ENCODE measurements around the gene GTPBP6.

GTPBP6 gene

DNA sequence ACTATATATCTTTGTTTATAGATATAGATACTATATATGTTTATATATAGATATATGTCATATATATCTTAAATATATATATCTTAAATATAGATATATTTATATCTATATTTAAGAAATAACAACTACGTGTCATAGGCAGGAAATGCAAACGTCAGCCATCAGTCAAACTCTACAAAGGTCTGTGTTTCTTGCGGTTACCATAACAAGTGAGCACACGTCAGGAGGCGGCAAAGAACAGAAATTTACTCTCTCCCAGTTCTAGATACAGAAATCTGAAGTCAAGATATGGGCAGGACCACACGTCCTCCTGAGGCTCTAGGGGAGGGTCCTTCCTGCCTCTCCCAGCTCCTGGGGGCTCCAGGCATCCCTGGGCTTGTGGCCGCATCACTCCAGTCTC lies 30.9 kb downstream of the GTPBP6 start:
- TF ChIP-seq ZFP30 (CRISPR knock-in tag; IDR thresholded peaks at IDR 0.05) (no peak), BACH2 (CRISPR knock-in tag; IDR thresholded peaks at IDR 0.05; ENCODE audit: borderline replicate concordance) (no peak), ESRRG (CRISPR knock-in tag; IDR thresholded peaks at IDR 0.05) (no peak), RARB (CRISPR knock-in tag; IDR thresholded peaks at IDR 0.05) (no peak), CSDC2 (CRISPR knock-in tag; IDR thresholded peaks at IDR 0.05) (no peak), ZNF8 (CRISPR knock-in tag; IDR thresholded peaks at IDR 0.05) (no peak), ZFP3 (CRISPR knock-in tag; IDR thresholded peaks at IDR 0.05) (no peak), TOX (CRISPR knock-in tag; IDR thresholded peaks at IDR 0.05; ENCODE audit: borderline replicate concordance) (no peak), ZC3H10 (CRISPR knock-in tag; IDR thresholded peaks at IDR 0.05) (no peak), PPARA (CRISPR knock-in tag; IDR thresholded peaks at IDR 0.05; ENCODE audit: borderline replicate concordance) (no peak), OSR1 (CRISPR knock-in tag; IDR thresholded peaks at IDR 0.05) (no peak), ISL1 (CRISPR knock-in tag; IDR thresholded peaks at IDR 0.05) (no peak), ZNF565 (CRISPR knock-in tag; conservative IDR thresholded peaks at IDR 0.05; ENCODE audit: low read depth) (no peak)
- TF ChIP-seq, protein P1, sequence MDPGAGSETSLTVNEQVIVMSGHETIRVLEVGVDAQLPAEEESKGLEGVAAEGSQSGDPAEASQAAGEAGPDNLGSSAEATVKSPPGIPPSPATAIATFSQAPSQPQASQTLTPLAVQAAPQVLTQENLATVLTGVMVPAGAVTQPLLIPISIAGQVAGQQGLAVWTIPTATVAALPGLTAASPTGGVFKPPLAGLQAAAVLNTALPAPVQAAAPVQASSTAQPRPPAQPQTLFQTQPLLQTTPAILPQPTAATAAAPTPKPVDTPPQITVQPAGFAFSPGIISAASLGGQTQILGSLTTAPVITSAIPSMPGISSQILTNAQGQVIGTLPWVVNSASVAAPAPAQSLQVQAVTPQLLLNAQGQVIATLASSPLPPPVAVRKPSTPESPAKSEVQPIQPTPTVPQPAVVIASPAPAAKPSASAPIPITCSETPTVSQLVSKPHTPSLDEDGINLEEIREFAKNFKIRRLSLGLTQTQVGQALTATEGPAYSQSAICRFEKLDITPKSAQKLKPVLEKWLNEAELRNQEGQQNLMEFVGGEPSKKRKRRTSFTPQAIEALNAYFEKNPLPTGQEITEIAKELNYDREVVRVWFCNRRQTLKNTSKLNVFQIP (CRISPR knock-in tag; IDR thresholded peaks at IDR 0.05; ENCODE audit: borderline replicate concordance, low read depth): no peak
- TF ChIP-seq, protein P2, sequence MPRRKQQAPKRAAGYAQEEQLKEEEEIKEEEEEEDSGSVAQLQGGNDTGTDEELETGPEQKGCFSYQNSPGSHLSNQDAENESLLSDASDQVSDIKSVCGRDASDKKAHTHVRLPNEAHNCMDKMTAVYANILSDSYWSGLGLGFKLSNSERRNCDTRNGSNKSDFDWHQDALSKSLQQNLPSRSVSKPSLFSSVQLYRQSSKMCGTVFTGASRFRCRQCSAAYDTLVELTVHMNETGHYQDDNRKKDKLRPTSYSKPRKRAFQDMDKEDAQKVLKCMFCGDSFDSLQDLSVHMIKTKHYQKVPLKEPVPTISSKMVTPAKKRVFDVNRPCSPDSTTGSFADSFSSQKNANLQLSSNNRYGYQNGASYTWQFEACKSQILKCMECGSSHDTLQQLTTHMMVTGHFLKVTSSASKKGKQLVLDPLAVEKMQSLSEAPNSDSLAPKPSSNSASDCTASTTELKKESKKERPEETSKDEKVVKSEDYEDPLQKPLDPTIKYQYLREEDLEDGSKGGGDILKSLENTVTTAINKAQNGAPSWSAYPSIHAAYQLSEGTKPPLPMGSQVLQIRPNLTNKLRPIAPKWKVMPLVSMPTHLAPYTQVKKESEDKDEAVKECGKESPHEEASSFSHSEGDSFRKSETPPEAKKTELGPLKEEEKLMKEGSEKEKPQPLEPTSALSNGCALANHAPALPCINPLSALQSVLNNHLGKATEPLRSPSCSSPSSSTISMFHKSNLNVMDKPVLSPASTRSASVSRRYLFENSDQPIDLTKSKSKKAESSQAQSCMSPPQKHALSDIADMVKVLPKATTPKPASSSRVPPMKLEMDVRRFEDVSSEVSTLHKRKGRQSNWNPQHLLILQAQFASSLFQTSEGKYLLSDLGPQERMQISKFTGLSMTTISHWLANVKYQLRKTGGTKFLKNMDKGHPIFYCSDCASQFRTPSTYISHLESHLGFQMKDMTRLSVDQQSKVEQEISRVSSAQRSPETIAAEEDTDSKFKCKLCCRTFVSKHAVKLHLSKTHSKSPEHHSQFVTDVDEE (CRISPR knock-in tag; IDR thresholded peaks at IDR 0.05): no peak
- ATAC-seq: no peak

DNA sequence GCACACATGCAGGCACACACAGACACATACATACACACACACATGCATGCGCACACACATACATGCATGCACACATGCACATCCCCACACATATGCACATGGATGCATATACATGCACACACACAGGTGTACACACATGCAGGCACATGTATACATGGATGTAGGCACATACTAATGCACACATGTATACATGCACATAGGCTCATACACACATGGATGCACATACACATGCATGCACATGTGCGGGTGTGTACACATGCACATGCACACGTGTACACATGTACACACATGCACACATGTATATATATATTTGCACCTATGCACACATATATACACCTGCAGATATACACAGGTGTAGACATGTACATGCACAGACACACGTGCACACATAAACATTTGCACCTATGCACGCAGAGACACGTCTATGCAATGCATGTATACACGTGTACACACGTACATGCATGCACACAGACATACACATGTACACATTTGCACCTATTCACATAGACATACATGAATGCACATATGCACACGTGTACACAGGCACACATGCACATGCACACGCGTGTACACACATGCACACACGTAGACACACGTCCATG lies 33.4 kb downstream of the GTPBP6 start:
- TF ChIP-seq, protein P3, sequence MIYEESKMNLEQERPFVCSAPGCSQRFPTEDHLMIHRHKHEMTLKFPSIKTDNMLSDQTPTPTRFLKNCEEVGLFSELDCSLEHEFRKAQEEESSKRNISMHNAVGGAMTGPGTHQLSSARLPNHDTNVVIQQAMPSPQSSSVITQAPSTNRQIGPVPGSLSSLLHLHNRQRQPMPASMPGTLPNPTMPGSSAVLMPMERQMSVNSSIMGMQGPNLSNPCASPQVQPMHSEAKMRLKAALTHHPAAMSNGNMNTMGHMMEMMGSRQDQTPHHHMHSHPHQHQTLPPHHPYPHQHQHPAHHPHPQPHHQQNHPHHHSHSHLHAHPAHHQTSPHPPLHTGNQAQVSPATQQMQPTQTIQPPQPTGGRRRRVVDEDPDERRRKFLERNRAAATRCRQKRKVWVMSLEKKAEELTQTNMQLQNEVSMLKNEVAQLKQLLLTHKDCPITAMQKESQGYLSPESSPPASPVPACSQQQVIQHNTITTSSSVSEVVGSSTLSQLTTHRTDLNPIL (CRISPR knock-in tag; IDR thresholded peaks at IDR 0.05; ENCODE audit: low read depth): no peak
- TF ChIP-seq GLIS3 (CRISPR knock-in tag; IDR thresholded peaks at IDR 0.05) (no peak), ARNTL (CRISPR knock-in tag; IDR thresholded peaks at IDR 0.05; ENCODE audit: borderline replicate concordance, low read depth) (no peak), ZFP30 (CRISPR knock-in tag; IDR thresholded peaks at IDR 0.05) (no peak), ZC3H10 (CRISPR knock-in tag; IDR thresholded peaks at IDR 0.05) (no peak), ISL1 (CRISPR knock-in tag; IDR thresholded peaks at IDR 0.05) (no peak), TOX (CRISPR knock-in tag; IDR thresholded peaks at IDR 0.05; ENCODE audit: borderline replicate concordance) (no peak), TCF4 (CRISPR knock-in tag; IDR thresholded peaks at IDR 0.05; ENCODE audit: borderline replicate concordance) (no peak)
- TF ChIP-seq, protein P4, sequence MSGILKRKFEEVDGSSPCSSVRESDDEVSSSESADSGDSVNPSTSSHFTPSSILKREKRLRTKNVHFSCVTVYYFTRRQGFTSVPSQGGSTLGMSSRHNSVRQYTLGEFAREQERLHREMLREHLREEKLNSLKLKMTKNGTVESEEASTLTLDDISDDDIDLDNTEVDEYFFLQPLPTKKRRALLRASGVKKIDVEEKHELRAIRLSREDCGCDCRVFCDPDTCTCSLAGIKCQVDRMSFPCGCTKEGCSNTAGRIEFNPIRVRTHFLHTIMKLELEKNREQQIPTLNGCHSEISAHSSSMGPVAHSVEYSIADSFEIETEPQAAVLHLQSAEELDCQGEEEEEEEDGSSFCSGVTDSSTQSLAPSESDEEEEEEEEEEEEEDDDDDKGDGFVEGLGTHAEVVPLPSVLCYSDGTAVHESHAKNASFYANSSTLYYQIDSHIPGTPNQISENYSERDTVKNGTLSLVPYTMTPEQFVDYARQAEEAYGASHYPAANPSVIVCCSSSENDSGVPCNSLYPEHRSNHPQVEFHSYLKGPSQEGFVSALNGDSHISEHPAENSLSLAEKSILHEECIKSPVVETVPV (CRISPR knock-in tag; IDR thresholded peaks at IDR 0.05): no peak
- TF ChIP-seq, protein P2 (CRISPR knock-in tag; IDR thresholded peaks at IDR 0.05): no peak
- ATAC-seq: no peak

Measured in SK-N-SH treated with all-trans-retinoic acid at 6 μM for 48 hours (cell line).